GM23338 (cell line): Measurements from ENCODE around the gene DPP10. TPM values are rescaled to one million over a fixed set of nuclear protein-coding genes. Genes with fewer than 3 reads are reported as not detected.

Experiments used
- ATAC-seq: fragments of 200-7000 bp; cut with Tn5 transposase; 3 replicates; pipeline ENCODE4 v1.9.1; 2020
- DNase-seq: peaks from one replicate; pipeline ENCODE4 v3.0.0-alpha.2; 2015; ENCODE audit warnings: low spot score
- H2AFZ ChIP-seq: fragments of 200-600 bp; sonication (generic); 2 replicates; pipeline ENCODE4 v1.8.0; 2016; ENCODE audit warnings: antibody characterized with exemption, mild to moderate bottlenecking, moderate library complexity
- H3F3A ChIP-seq: fragments of 200-600 bp; sonication (generic); replicated peaks from 2 replicates; pipeline ENCODE4 v1.8.0; 2017; ENCODE audit warnings: antibody characterized with exemption, mixed run types, low read depth
- H3K27ac ChIP-seq: fragments of 200-600 bp; sonication (generic); 2 replicates; pipeline ENCODE4 v1.6.1; 2016; ENCODE audit warnings: low read depth
- H3K27me3 ChIP-seq: fragments of 200-600 bp; sonication (generic); 2 replicates; pipeline ENCODE4 v1.8.0; 2016; ENCODE audit warnings: mild to moderate bottlenecking, mixed run types, moderate library complexity; ENCODE audit not compliant: insufficient read depth
- H3K36me3 ChIP-seq: fragments of 200-600 bp; sonication (generic); 2 replicates; pipeline ENCODE4 v1.8.0; 2016; ENCODE audit warnings: mild to moderate bottlenecking; ENCODE audit not compliant: insufficient read depth
- H3K4me1 ChIP-seq: fragments of 200-600 bp; sonication (generic); 2 replicates; pipeline ENCODE4 v1.8.0; 2016; ENCODE audit warnings: mild to moderate bottlenecking, moderate library complexity; ENCODE audit not compliant: insufficient read depth
- H3K4me2 ChIP-seq: fragments of 200-600 bp; sonication (generic); 2 replicates; pipeline ENCODE4 v1.7.1; 2017; ENCODE audit warnings: mixed run types
- H3K4me3 ChIP-seq: fragments of 200-600 bp; sonication (generic); 2 replicates; pipeline ENCODE4 v1.6.1; 2016; ENCODE audit warnings: mixed run types
- H3K79me2 ChIP-seq: fragments of 200-600 bp; sonication (generic); replicated peaks from 2 replicates; pipeline ENCODE4 v1.8.0; 2017; ENCODE audit warnings: mild to moderate bottlenecking; ENCODE audit not compliant: insufficient read depth
- H3K9me2 ChIP-seq: fragments of 200-600 bp; sonication (generic); 2 replicates; pipeline ENCODE4 v1.8.0; 2017; ENCODE audit not compliant: insufficient read depth
- H4K20me1 ChIP-seq: fragments of 200-600 bp; sonication (generic); replicated peaks from 2 replicates; pipeline ENCODE4 v1.8.0; 2017; ENCODE audit warnings: mild to moderate bottlenecking; ENCODE audit not compliant: insufficient read depth
- H3K27ac Mint-ChIP-seq: 2 replicates; pipeline ENCODE4 v1.8.0; 2020; ENCODE audit warnings: inconsistent platforms, mild to moderate bottlenecking, moderate library complexity, mixed read lengths
- H3K27me3 Mint-ChIP-seq: 3 replicates; pipeline ENCODE4 v1.8.0; 2022; ENCODE audit warnings: low read depth, mild to moderate bottlenecking, moderate library complexity, mixed read lengths, inconsistent platforms; ENCODE audit not compliant: insufficient read depth, poor library complexity
- H3K36me3 Mint-ChIP-seq: 3 replicates; pipeline ENCODE4 v1.8.0; 2021; ENCODE audit warnings: low read depth, mild to moderate bottlenecking, inconsistent platforms, moderate library complexity, mixed read lengths
- H3K4me1 Mint-ChIP-seq: 3 replicates; pipeline ENCODE4 v1.8.0; 2020; ENCODE audit warnings: mild to moderate bottlenecking, inconsistent platforms, mixed read lengths
- H3K4me3 Mint-ChIP-seq: 3 replicates; pipeline ENCODE4 v1.8.0; 2021; ENCODE audit warnings: moderate library complexity, mild to moderate bottlenecking, inconsistent platforms, mixed read lengths
- H3K9me3 Mint-ChIP-seq: 3 replicates; pipeline ENCODE4 v1.8.0; 2020; ENCODE audit warnings: moderate library complexity, mild to moderate bottlenecking, inconsistent platforms, mixed read lengths
- CREB1 ChIP-seq: fragments of 250-450 bp; sonication (Bioruptor Pico); IDR thresholded peaks from 2 replicates; pipeline ENCODE4 v1.5.0; 2020; ENCODE audit warnings: low read depth, mild to moderate bottlenecking, moderate library complexity
- EZH2 ChIP-seq: fragments of 200-600 bp; sonication (generic); IDR thresholded peaks from one replicate; pipeline ENCODE4 v1.8.0; 2017; ENCODE audit warnings: antibody characterized with exemption, mild to moderate bottlenecking, low read depth; ENCODE audit not compliant: unreplicated experiment
- JUNB ChIP-seq: IDR thresholded peaks from one replicate; pipeline ENCODE4 v1.6.1; 2016; ENCODE audit warnings: antibody characterized with exemption; ENCODE audit not compliant: unreplicated experiment
- NANOG ChIP-seq: IDR thresholded peaks from 2 replicates; pipeline ENCODE4 v1.6.1; 2016; ENCODE audit warnings: antibody characterized with exemption, borderline replicate concordance
- STAT1 ChIP-seq: IDR thresholded peaks from one replicate; pipeline ENCODE4 v1.6.1; 2016; ENCODE audit warnings: antibody characterized with exemption; ENCODE audit not compliant: unreplicated experiment
- ZNF114 ChIP-seq: fragments of 250-450 bp; sonication (Bioruptor Pico); IDR thresholded peaks from 2 replicates; pipeline ENCODE4 v1.5.0; 2020; ENCODE audit warnings: mild to moderate bottlenecking, moderate library complexity
- polyA plus RNA-seq: library from polyadenylated mRNA; unstranded; fragments of >200 nt; fragmentation: Nextera tagmentation; extraction: Ambion mirVana; gene quantifications from 2 replicates; pipeline ENCODE4 v1.2.1, GENCODE V29; 2016
- total RNA-seq: library from RNA; depleted of rRNA; stranded (reverse); fragments of >200 nt; shearing (Covaris generic); gene quantifications from 2 replicates; pipeline ENCODE4 v1.2.3, GENCODE V29; 2014
- TF ChIP-seq, protein P1 (sequence below): fragments of 250-450 bp; sonication (Bioruptor Pico); IDR thresholded peaks from 2 replicates; pipeline ENCODE4 v1.5.0; 2020; ENCODE audit warnings: mild to moderate bottlenecking, moderate library complexity
- TF ChIP-seq, protein P2 (sequence below): IDR thresholded peaks from 2 replicates; pipeline ENCODE4 v1.6.1; 2016; ENCODE audit warnings: antibody characterized with exemption

The DPP10 gene
- total and polyA plus RNA-seq, 2 experiments from 2014 or later = 3.6 to 14.8 TPM

DNA sequence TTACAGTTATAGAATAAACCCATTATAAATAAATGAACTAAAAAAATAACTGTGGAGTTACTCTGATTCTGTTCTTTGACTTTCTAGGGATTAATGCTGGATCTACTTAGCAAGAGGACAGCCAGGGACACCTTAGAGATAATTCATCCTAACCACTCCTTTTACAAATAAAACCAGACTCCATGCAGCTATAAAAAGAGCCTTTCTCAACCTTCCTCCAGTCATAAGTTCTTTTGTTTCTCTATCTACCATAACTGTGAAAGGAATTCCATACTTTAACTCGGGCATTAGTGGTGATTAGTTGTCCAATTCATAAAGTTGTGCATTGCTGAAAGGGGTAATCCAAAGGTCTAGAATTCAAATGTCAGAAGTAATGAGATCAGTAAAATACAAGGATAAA is 682.4 kb downstream of the DPP10 start:
- H3F3A ChIP-seq = no peaks in the 10 kb centered on the region
- peaks cover 10% of the 10 kb centered on the region; the same call in 1 of the 2 replicates for H3K9me2 ChIP-seq
- no peak overlapping the region for H3K27ac ChIP-seq
- H3K4me1 Mint-ChIP-seq = peaks cover 13% of the 10 kb centered on the region
- H3K27me3 Mint-ChIP-seq = no peaks in the 10 kb centered on the region
- no peak overlapping the region for H3K4me3 ChIP-seq
- H3K4me2 ChIP-seq = no peak overlapping the region
- no peak for DNase-seq
- no peak overlapping the region for H3K4me3 Mint-ChIP-seq
- ATAC-seq = no peak
- peaks cover 20% of the 10 kb centered on the region for H3K4me1 ChIP-seq
- peaks cover 8% of the 10 kb centered on the region; the same call in 2 of the 3 replicates for H3K36me3 Mint-ChIP-seq
- no peaks in the 10 kb centered on the region for H3K79me2 ChIP-seq
- H4K20me1 ChIP-seq = no peaks in the 10 kb centered on the region
- no peaks in the 10 kb centered on the region for H3K36me3 ChIP-seq
- H3K9me3 Mint-ChIP-seq = peaks cover 19% of the 10 kb centered on the region
- no peaks in the 10 kb centered on the region for H3K27me3 ChIP-seq
- no peak overlapping the region for H2AFZ ChIP-seq
- TF ChIP-seq ZNF114 (no peak), JUNB (no peak), CREB1 (CRISPR knock-in tag) (no peak), EZH2 (no peak), NANOG (no peak), STAT1 (no peak)
- TF ChIP-seq, protein P1, sequence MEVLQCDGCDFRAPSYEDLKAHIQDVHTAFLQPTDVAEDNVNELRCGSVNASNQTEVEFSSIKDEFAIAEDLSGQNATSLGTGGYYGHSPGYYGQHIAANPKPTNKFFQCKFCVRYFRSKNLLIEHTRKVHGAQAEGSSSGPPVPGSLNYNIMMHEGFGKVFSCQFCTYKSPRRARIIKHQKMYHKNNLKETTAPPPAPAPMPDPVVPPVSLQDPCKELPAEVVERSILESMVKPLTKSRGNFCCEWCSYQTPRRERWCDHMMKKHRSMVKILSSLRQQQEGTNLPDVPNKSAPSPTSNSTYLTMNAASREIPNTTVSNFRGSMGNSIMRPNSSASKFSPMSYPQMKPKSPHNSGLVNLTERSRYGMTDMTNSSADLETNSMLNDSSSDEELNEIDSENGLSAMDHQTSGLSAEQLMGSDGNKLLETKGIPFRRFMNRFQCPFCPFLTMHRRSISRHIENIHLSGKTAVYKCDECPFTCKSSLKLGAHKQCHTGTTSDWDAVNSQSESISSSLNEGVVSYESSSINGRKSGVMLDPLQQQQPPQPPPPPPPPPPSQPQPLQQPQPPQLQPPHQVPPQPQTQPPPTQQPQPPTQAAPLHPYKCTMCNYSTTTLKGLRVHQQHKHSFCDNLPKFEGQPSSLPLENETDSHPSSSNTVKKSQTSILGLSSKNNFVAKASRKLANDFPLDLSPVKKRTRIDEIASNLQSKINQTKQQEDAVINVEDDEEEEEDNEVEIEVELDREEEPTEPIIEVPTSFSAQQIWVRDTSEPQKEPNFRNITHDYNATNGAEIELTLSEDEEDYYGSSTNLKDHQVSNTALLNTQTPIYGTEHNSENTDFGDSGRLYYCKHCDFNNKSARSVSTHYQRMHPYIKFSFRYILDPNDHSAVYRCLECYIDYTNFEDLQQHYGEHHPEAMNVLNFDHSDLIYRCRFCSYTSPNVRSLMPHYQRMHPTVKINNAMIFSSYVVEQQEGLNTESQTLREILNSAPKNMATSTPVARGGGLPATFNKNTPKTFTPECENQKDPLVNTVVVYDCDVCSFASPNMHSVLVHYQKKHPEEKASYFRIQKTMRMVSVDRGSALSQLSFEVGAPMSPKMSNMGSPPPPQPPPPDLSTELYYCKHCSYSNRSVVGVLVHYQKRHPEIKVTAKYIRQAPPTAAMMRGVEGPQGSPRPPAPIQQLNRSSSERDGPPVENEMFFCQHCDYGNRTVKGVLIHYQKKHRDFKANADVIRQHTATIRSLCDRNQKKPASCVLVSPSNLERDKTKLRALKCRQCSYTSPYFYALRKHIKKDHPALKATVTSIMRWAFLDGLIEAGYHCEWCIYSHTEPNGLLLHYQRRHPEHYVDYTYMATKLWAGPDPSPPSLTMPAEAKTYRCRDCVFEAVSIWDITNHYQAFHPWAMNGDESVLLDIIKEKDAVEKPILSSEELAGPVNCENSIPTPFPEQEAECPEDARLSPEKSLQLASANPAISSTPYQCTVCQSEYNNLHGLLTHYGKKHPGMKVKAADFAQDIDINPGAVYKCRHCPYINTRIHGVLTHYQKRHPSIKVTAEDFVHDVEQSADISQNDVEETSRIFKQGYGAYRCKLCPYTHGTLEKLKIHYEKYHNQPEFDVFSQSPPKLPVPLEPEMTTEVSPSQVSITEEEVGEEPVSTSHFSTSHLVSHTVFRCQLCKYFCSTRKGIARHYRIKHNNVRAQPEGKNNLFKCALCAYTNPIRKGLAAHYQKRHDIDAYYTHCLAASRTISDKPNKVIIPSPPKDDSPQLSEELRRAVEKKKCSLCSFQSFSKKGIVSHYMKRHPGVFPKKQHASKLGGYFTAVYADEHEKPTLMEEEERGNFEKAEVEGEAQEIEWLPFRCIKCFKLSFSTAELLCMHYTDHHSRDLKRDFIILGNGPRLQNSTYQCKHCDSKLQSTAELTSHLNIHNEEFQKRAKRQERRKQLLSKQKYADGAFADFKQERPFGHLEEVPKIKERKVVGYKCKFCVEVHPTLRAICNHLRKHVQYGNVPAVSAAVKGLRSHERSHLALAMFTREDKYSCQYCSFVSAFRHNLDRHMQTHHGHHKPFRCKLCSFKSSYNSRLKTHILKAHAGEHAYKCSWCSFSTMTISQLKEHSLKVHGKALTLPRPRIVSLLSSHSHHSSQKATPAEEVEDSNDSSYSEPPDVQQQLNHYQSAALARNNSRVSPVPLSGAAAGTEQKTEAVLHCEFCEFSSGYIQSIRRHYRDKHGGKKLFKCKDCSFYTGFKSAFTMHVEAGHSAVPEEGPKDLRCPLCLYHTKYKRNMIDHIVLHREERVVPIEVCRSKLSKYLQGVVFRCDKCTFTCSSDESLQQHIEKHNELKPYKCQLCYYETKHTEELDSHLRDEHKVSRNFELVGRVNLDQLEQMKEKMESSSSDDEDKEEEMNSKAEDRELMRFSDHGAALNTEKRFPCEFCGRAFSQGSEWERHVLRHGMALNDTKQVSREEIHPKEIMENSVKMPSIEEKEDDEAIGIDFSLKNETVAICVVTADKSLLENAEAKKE (CRISPR knock-in tag) = no peak
- TF ChIP-seq, protein P2, sequence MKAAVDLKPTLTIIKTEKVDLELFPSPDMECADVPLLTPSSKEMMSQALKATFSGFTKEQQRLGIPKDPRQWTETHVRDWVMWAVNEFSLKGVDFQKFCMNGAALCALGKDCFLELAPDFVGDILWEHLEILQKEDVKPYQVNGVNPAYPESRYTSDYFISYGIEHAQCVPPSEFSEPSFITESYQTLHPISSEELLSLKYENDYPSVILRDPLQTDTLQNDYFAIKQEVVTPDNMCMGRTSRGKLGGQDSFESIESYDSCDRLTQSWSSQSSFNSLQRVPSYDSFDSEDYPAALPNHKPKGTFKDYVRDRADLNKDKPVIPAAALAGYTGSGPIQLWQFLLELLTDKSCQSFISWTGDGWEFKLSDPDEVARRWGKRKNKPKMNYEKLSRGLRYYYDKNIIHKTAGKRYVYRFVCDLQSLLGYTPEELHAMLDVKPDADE = no peak
- no peak overlapping the region for H3K27ac Mint-ChIP-seq
